Trophoblast cell (in vitro differentiated cells and primary cell): Measurements from ENCODE around the gene ASS1.

Experiments
- DNase-seq, 2 donors: peaks; one replicate each; pipeline ENCODE4 v3.0.0-alpha.2; 2016
- H2AFZ ChIP-seq: 2 replicates; pipeline ENCODE4 v1.6.1; 2013; ENCODE audit warnings: low read length, moderate library complexity, mild to moderate bottlenecking; ENCODE audit not compliant: insufficient read depth, poor library complexity
- H2AK5ac ChIP-seq: 2 replicates; pipeline ENCODE4 v1.6.1; 2013; ENCODE audit warnings: mild to moderate bottlenecking, low read length
- H2BK120ac ChIP-seq: 2 replicates; pipeline ENCODE4 v1.6.1; 2013; ENCODE audit warnings: low read length, mild to moderate bottlenecking, moderate library complexity; ENCODE audit not compliant: insufficient read depth, poor library complexity
- H2BK12ac ChIP-seq: 2 replicates; pipeline ENCODE4 v1.6.1; 2013; ENCODE audit warnings: mild to moderate bottlenecking, low read length, moderate library complexity
- H2BK5ac ChIP-seq: 2 replicates; pipeline ENCODE4 v1.6.1; 2013; ENCODE audit warnings: low read length, low read depth, moderate library complexity, mild to moderate bottlenecking; ENCODE audit not compliant: poor library complexity
- H3K14ac ChIP-seq: 2 replicates; pipeline ENCODE4 v1.6.1; 2013; ENCODE audit warnings: mild to moderate bottlenecking, low read length
- H3K18ac ChIP-seq: 2 replicates; pipeline ENCODE4 v1.6.1; 2013; ENCODE audit warnings: mild to moderate bottlenecking, low read length
- H3K23ac ChIP-seq: 2 replicates; pipeline ENCODE4 v1.6.1; 2013; ENCODE audit warnings: low read length
- H3K27ac ChIP-seq: 2 replicates; pipeline ENCODE4 v1.5.1; 2013; ENCODE audit warnings: low read depth, mild to moderate bottlenecking, inconsistent platforms, low read length, moderate library complexity
- H3K27me3 ChIP-seq: 2 replicates; pipeline ENCODE4 v1.6.1; 2013; ENCODE audit warnings: inconsistent platforms, mild to moderate bottlenecking, low read length, moderate library complexity; ENCODE audit not compliant: insufficient read depth
- H3K36me3 ChIP-seq, 2 experiments: 1 replicate in 1 of 2; 2 replicates in 1 of 2; pipeline ENCODE4 v1.6.1; 2013; ENCODE audit warnings: low read length in 2 of 2, mild to moderate bottlenecking in 2 of 2, moderate library complexity in 1 of 2; ENCODE audit not compliant: insufficient read depth in 2 of 2, control insufficient read depth in 1 of 2
- H3K4ac ChIP-seq: 2 replicates; pipeline ENCODE4 v1.6.1; 2013; ENCODE audit warnings: low read depth, mild to moderate bottlenecking, low read length, moderate library complexity
- H3K4me1 ChIP-seq, 2 experiments: 1 replicate in 1 of 2; 2 replicates in 1 of 2; pipeline ENCODE4 v1.6.1; 2013; ENCODE audit warnings: low read length in 2 of 2, mild to moderate bottlenecking in 2 of 2, moderate library complexity in 1 of 2; ENCODE audit not compliant: insufficient read depth in 2 of 2, control insufficient read depth in 1 of 2
- H3K4me2 ChIP-seq: 2 replicates; pipeline ENCODE4 v1.6.1; 2013; ENCODE audit warnings: inconsistent platforms, mild to moderate bottlenecking, low read length, moderate library complexity
- H3K4me3 ChIP-seq: 2 replicates; pipeline ENCODE4 v1.5.1; 2013; ENCODE audit warnings: mild to moderate bottlenecking, low read depth, low read length, inconsistent platforms
- H3K79me1 ChIP-seq: one replicate; pipeline ENCODE4 v1.6.1; 2013; ENCODE audit warnings: low read length
- H3K79me2 ChIP-seq: 2 replicates; pipeline ENCODE4 v1.6.1; 2013; ENCODE audit warnings: low read length, mild to moderate bottlenecking; ENCODE audit not compliant: control insufficient read depth, insufficient read depth, poor library complexity
- H3K9ac ChIP-seq: 2 replicates; pipeline ENCODE4 v1.6.1; 2013; ENCODE audit warnings: mild to moderate bottlenecking, low read length
- H3K9me3 ChIP-seq: 2 replicates; pipeline ENCODE4 v1.6.1; 2013; ENCODE audit warnings: low read depth, mild to moderate bottlenecking, control low read depth, inconsistent platforms, low read length; ENCODE audit not compliant: insufficient read depth
- H4K12ac ChIP-seq: 2 replicates; pipeline ENCODE4 v1.6.1; 2013; ENCODE audit warnings: low read depth, mild to moderate bottlenecking, low read length, moderate library complexity
- H4K8ac ChIP-seq: 2 replicates; pipeline ENCODE4 v1.6.1; 2013; ENCODE audit warnings: low read depth, mild to moderate bottlenecking, low read length, moderate library complexity
- H4K91ac ChIP-seq: one replicate; pipeline ENCODE4 v1.6.1; 2013; ENCODE audit warnings: low read depth, mild to moderate bottlenecking, low read length, moderate library complexity
- WGBS: extraction: QIAGEN DNeasy Blood & Tissue Kit; methylation state at CpG from one replicate; pipeline ENCODE4 v1.1.7; 2013; ENCODE audit warnings: missing lambda C conversion rate; ENCODE audit not compliant: insufficient read length, insufficient coverage; ENCODE audit errors: extremely low coverage; 5-methylcytosine and 5-hydroxymethylcytosine counted together

The ASS1 gene

DNA sequence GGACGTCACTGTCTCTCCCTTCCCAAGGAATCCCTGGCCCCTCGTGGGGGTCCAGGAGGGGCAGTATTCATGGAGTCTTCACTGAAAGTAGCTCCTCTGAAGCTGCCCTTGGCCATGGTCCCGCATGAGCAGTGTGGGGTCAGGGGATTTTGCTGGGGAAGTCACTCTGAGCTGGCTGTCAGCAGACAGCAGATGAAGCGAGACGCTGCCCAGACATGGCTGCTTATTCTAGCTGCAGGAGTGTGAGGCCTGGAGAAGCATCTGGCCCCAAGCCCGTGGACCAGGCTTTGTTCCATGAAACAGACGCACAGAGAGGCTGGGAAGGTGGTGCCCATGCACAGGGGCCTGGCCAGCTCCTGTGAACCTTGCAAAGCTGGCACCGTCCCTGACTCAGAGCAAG lies 21.5 kb upstream of the ASS1 start:
- Histone ChIP-seq H3K4me3 (no peak overlapping the region), H2BK5ac (no peak overlapping the region), H2BK120ac (no peak overlapping the region), H2AFZ (no peak overlapping the region), H3K9me3 (peaks cover 3% of the 10 kb centered on the region), H4K12ac (no peak overlapping the region), H4K91ac (no peak overlapping the region), H3K9ac (no peak overlapping the region), H3K14ac (no peak overlapping the region), H3K79me2 (no peaks in the 10 kb centered on the region), H3K27ac (no peak overlapping the region), H3K4ac (no peak overlapping the region), H2BK12ac (no peak overlapping the region), H3K4me2 (no peak overlapping the region), H2AK5ac (no peak overlapping the region), H3K36me3 (no peaks in the 10 kb centered on the region), H3K4me1 (peaks cover 4 to 5% of the 10 kb centered on the region in 2 experiments), H3K23ac (no peak overlapping the region), H3K27me3 (no peaks in the 10 kb centered on the region), H4K8ac (no peak overlapping the region), H3K18ac (no peak overlapping the region), H3K79me1 (no peaks in the 10 kb centered on the region)
- no peak for DNase-seq
- WGBS, result no CpG with 5 or more reads among the region's 8 CpGs

- no peaks in the 10 kb centered on the region for H3K79me1 ChIP-seq
- H3K4me2 ChIP-seq, result no peak overlapping the region
- no peak overlapping the region for H3K23ac ChIP-seq
- no peak overlapping the region for H4K8ac ChIP-seq
- H2BK12ac ChIP-seq, result no peak overlapping the region
- no peak overlapping the region for H3K14ac ChIP-seq
- H2BK5ac ChIP-seq, result no peak overlapping the region
- no peak overlapping the region for H4K12ac ChIP-seq
- no peak for DNase-seq
- no peak overlapping the region for H2AFZ ChIP-seq
- no peak overlapping the region for H2BK120ac ChIP-seq
- H3K27ac ChIP-seq, result no peak overlapping the region
- H4K91ac ChIP-seq, result no peak overlapping the region
- no peak overlapping the region for H3K4ac ChIP-seq
- H3K9me3 ChIP-seq, result peaks cover 3% of the 10 kb centered on the region
- no peaks in the 10 kb centered on the region for H3K27me3 ChIP-seq
- H2AK5ac ChIP-seq, result no peak overlapping the region
- no CpG with 5 or more reads among the region's 24 CpGs for WGBS
- H3K18ac ChIP-seq, result no peak overlapping the region
- H3K36me3 ChIP-seq, result no peaks in the 10 kb centered on the region
- no peak overlapping the region for H3K9ac ChIP-seq
- peaks cover 4 to 5% of the 10 kb centered on the region in 2 experiments for H3K4me1 ChIP-seq
- H3K79me2 ChIP-seq, result no peaks in the 10 kb centered on the region
- no peak overlapping the region for H3K4me3 ChIP-seq
Observed at GRCh38 chr9:130424595-130425454, 19.9 kb upstream of the ASS1 start.

- H3K4ac ChIP-seq, result no peak overlapping the region
- no peak overlapping the region for H3K9ac ChIP-seq
- peaks cover 0 to 3% of the 10 kb centered on the region in 2 experiments for H3K36me3 ChIP-seq
- H3K27ac ChIP-seq, result no peak overlapping the region
- peaks cover 10% of the 10 kb centered on the region for H3K9me3 ChIP-seq
- H3K23ac ChIP-seq, result no peak overlapping the region
- H3K4me3 ChIP-seq, result no peak overlapping the region
- peaks cover 4 to 5% of the 10 kb centered on the region in 2 experiments for H3K4me1 ChIP-seq
- no peak overlapping the region for H2AK5ac ChIP-seq
- no CpG with 5 or more reads among the region's 21 CpGs for WGBS
- H2BK5ac ChIP-seq, result no peak overlapping the region
- no peaks in the 10 kb centered on the region for H3K79me2 ChIP-seq
- no peak overlapping the region for H3K18ac ChIP-seq
- no peak overlapping the region for H3K4me2 ChIP-seq
- H3K27me3 ChIP-seq, result no peaks in the 10 kb centered on the region
- no peak overlapping the region for H2AFZ ChIP-seq
- no peaks in the 10 kb centered on the region for H3K79me1 ChIP-seq
- H2BK120ac ChIP-seq, result no peak overlapping the region
- H4K12ac ChIP-seq, result no peak overlapping the region
- H2BK12ac ChIP-seq, result no peak overlapping the region
- DNase-seq, result no peak
- H4K8ac ChIP-seq, result no peak overlapping the region
- H4K91ac ChIP-seq, result no peak overlapping the region
- H3K14ac ChIP-seq, result no peak overlapping the region
Observed at GRCh38 chr9:130425741-130426466, 18.9 kb upstream of the ASS1 start.

DNA sequence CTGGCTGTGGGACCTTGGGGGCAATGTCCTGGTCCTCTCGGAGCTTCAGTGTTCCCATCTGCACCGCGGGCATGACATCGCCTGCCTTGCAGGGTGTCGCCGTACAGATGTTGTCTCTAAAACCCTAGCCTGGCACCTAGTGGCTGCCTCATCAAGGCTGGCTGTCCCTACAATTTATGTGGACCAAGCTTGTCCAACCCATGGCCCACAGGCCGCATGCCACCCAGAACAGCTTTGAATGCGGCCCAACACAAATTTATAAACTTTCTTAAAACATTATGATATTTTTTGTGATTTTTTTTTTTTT lies 18.3 kb upstream of the ASS1 start:
- H3K9ac ChIP-seq, result no peak overlapping the region
- no peak for DNase-seq
- H3K79me2 ChIP-seq, result no peaks in the 10 kb centered on the region
- H4K12ac ChIP-seq, result no peak overlapping the region
- peaks cover 0 to 3% of the 10 kb centered on the region in 2 experiments for H3K36me3 ChIP-seq
- H4K8ac ChIP-seq, result no peak overlapping the region
- H3K4ac ChIP-seq, result no peak overlapping the region
- no peak overlapping the region for H3K4me2 ChIP-seq
- H3K9me3 ChIP-seq, result peaks cover 11% of the 10 kb centered on the region
- H2BK12ac ChIP-seq, result no peak overlapping the region
- no peak overlapping the region for H3K14ac ChIP-seq
- peaks cover 4 to 5% of the 10 kb centered on the region in 2 experiments for H3K4me1 ChIP-seq
- WGBS, result no CpG with 5 or more reads among the region's 8 CpGs
- H2BK120ac ChIP-seq, result no peak overlapping the region
- no peaks in the 10 kb centered on the region for H3K79me1 ChIP-seq
- H3K4me3 ChIP-seq, result no peak overlapping the region
- no peak overlapping the region for H2BK5ac ChIP-seq
- no peaks in the 10 kb centered on the region for H3K27me3 ChIP-seq
- H4K91ac ChIP-seq, result no peak overlapping the region
- H3K23ac ChIP-seq, result no peak overlapping the region
- H2AFZ ChIP-seq, result no peak overlapping the region
- H3K18ac ChIP-seq, result no peak overlapping the region
- no peak overlapping the region for H3K27ac ChIP-seq
- H2AK5ac ChIP-seq, result no peak overlapping the region
